MCF 10A (cell line): ENCODE data around the gene UBQLN4. TPM values are rescaled to one million over a fixed set of nuclear protein-coding genes. Genes with fewer than 3 reads are reported as not detected.

Experiments used
- BruUV-seq: library from RNA; stranded (reverse); fragments of 400-500 nt; replicated peaks from 2 replicates; lab custom pipeline; 2021; lab: Mats Ljungman, UMichigan
- CTCF ChIA-PET: fragments of 300-600 bp; sonication (Branson Sonifier 250); formaldehyde crosslinking; extraction: SDS; loops from one replicate; lab custom pipeline; 2021; ENCODE audit warnings: antibody characterized with exemption, inconsistent platforms; lab: Yijun Ruan, JAX
- POLR2A ChIA-PET: fragments of 300-600, 350-650 bp; sonication (Branson Sonifier 250); formaldehyde crosslinking; extraction: SDS; loops from one replicate; lab custom pipeline; 2020; ENCODE audit warnings: antibody characterized with exemption, inconsistent platforms; lab: Yijun Ruan, JAX
- DNase-seq: peaks from one replicate; pipeline ENCODE4 v3.0.0-alpha.2; 2018; ENCODE audit not compliant: unreplicated experiment
- H3K27ac Mint-ChIP-seq: one replicate; pipeline ENCODE4 v1.8.0; 2022; ENCODE audit warnings: mild to moderate bottlenecking, low read depth, mixed read lengths; ENCODE audit not compliant: unreplicated experiment
- H3K27me3 Mint-ChIP-seq: one replicate; pipeline ENCODE4 v1.8.0; 2022; ENCODE audit warnings: mixed read lengths; ENCODE audit not compliant: insufficient read depth, unreplicated experiment
- H3K36me3 Mint-ChIP-seq: one replicate; pipeline ENCODE4 v1.8.0; 2022; ENCODE audit warnings: mild to moderate bottlenecking, moderate library complexity, mixed read lengths; ENCODE audit not compliant: insufficient read depth, unreplicated experiment
- H3K4me1 Mint-ChIP-seq: one replicate; pipeline ENCODE4 v1.8.0; 2022; ENCODE audit warnings: mixed read lengths; ENCODE audit not compliant: insufficient read depth, unreplicated experiment
- H3K4me3 Mint-ChIP-seq: one replicate; pipeline ENCODE4 v1.8.0; 2022; ENCODE audit warnings: mild to moderate bottlenecking, moderate library complexity, mixed read lengths; ENCODE audit not compliant: unreplicated experiment
- H3K9me3 Mint-ChIP-seq: one replicate; pipeline ENCODE4 v1.8.0; 2022; ENCODE audit warnings: mixed read lengths; ENCODE audit not compliant: unreplicated experiment
- intact Hi-C: fragments of 100-400 bp; cut with micrococcal nuclease; formaldehyde crosslinking; loops from 2 replicates; pipeline ENCODE4 v1.14.1; 2022
- total RNA-seq: library from RNA; stranded (reverse); gene quantifications from 2 replicates; pipeline ENCODE4 v1.2.3, GENCODE V29; 2022
- TF ChIP-seq, protein P1 (sequence below): fragments of 200-600 bp; IDR thresholded peaks from one replicate; pipeline ENCODE4 v1.8.0; 2022; ENCODE audit warnings: antibody characterized with exemption, mild to moderate bottlenecking; ENCODE audit not compliant: unreplicated experiment

The UBQLN4 gene
- total RNA-seq, 1 experiment from 2014 or later, result 49.0 TPM

DNA sequence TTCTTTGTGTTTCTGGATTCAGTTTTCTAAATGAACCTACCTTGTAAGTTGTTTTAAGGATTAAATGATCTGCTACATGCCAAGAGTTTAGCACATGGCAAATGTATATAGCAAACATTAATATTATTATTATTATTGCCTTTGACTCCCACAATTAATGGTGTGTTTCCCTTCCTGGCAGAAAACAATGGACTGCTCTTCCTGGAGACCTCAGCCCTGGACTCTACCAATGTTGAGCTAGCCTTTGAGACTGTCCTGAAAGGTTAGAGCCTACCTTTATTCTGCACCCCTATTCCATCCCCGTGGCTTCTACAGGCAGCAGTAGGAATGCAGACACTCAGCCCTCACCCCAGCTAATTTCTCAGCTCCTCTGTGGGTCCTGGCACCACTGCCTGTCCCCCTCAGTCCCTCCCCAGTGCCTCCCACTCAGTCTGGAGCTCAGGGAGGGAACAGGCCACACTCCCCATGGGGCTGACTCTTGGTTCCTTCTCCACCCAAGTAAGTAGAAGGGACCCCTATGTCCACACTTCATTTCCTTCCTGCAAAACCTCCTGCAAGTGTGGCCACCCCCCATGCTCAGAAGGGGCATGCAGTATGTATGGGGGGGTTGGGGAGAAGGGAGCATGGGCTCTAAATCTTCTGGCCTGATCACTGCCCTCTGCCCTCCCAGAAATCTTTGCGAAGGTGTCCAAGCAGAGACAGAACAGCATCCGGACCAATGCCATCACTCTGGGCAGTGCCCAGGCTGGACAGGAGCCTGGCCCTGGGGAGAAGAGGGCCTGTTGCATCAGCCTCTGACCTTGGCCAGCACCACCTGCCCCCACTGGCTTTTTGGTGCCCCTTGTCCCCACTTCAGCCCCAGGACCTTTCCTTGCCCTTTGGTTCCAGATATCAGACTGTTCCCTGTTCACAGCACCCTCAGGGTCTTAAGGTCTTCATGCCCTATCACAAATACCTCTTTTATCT, 16.2 kb upstream of the UBQLN4 start:
- ChIA-PET CTCF (no interaction called here), POLR2A (interaction anchor here (0.8 kb wide), 1 partner anchor 27 kb away, joined by 3 read pairs; no protein-coding TSS in a partner anchor)
- Mint-ChIP-seq H3K4me1 (no peaks in the 10 kb centered on the region), H3K4me3 (no peak overlapping the region), H3K36me3 (no peaks in the 10 kb centered on the region), H3K9me3 (no peaks in the 10 kb centered on the region), H3K27me3 (no peaks in the 10 kb centered on the region), H3K27ac (no peak overlapping the region)
- no TSS peak for BruUV-seq
- TF ChIP-seq, protein P1, sequence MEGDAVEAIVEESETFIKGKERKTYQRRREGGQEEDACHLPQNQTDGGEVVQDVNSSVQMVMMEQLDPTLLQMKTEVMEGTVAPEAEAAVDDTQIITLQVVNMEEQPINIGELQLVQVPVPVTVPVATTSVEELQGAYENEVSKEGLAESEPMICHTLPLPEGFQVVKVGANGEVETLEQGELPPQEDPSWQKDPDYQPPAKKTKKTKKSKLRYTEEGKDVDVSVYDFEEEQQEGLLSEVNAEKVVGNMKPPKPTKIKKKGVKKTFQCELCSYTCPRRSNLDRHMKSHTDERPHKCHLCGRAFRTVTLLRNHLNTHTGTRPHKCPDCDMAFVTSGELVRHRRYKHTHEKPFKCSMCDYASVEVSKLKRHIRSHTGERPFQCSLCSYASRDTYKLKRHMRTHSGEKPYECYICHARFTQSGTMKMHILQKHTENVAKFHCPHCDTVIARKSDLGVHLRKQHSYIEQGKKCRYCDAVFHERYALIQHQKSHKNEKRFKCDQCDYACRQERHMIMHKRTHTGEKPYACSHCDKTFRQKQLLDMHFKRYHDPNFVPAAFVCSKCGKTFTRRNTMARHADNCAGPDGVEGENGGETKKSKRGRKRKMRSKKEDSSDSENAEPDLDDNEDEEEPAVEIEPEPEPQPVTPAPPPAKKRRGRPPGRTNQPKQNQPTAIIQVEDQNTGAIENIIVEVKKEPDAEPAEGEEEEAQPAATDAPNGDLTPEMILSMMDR, result no peak
- DNase-seq, result no peak
- intact Hi-C loops, result no loop called here

DNA sequence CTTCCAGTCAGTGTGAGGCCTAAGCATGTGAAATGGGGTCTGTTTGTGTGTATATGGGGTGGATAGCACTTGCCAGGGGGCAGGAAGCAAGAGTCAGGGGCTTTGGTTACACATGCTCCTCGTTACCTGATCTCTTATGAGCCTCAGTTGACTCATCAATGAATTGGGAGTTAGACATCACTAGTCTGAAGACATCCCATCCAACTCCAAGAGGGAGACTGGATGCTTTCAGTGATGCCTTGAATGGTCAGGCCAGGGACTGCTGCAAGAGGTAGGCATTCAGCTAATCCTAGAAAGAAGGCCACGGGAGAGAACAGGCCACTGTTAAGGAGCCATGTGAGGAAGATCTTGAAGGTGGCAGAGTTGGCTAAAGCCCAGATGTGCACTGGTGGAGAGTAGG, 13.7 kb upstream of the UBQLN4 start:
- H3K9me3 Mint-ChIP-seq, result no peaks in the 10 kb centered on the region
- no peaks in the 10 kb centered on the region for H3K27me3 Mint-ChIP-seq
- no TSS peak for BruUV-seq
- POLR2A ChIA-PET, result interaction anchor here (1.0 kb wide), 1 partner anchor 17 kb away, joined by 3 read pairs; no protein-coding TSS in a partner anchor
- no peaks in the 10 kb centered on the region for H3K36me3 Mint-ChIP-seq
- no peak for DNase-seq
- intact Hi-C loops, result no loop called here
- no peak overlapping the region for H3K4me3 Mint-ChIP-seq
- CTCF ChIA-PET, result interaction anchor here (0.9 to 3.5 kb wide), 10 partner anchors 12 to 129 kb away, joined by 3 to 24 read pairs (median 6); no protein-coding TSS in a partner anchor
- no peak overlapping the region for H3K27ac Mint-ChIP-seq
- H3K4me1 Mint-ChIP-seq, result peaks cover 8% of the 10 kb centered on the region
- TF ChIP-seq, protein P1, result no peak

DNA sequence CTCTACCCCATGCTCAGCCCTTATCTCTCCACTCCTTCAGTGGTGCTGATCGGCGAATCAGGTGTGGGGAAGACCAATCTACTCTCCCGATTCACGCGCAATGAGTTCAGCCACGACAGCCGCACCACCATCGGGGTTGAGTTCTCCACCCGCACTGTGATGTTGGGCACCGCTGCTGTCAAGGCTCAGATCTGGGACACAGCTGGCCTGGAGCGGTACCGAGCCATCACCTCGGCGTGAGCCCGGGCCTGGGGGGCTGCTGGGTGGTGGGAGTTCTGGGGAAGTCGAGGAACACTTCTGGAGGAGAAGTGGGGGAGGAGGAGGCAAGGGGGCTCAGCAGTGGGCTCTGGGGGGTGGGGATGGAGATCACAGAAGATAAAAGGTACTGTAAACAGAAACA, 12.3 kb upstream of the UBQLN4 start:
- ChIA-PET CTCF (interaction anchor here (0.6 to 3.5 kb wide), 31 partner anchors 8 to 818 kb away, joined by 3 to 24 read pairs (median 4); partner anchors contain the start of genes MEX3A and SSR2), POLR2A (interaction anchor here (0.7 to 1.6 kb wide), 2 partner anchors 12 to 132 kb away, joined by 3 to 6 read pairs; partner anchors contain the start of genes KHDC4 and UBQLN4)
- peaks cover 18% of the 10 kb centered on the region for H3K4me1 Mint-ChIP-seq
- TF ChIP-seq, protein P1, result no peak
- H3K27me3 Mint-ChIP-seq, result no peaks in the 10 kb centered on the region
- H3K9me3 Mint-ChIP-seq, result no peaks in the 10 kb centered on the region
- H3K27ac Mint-ChIP-seq, result no peak overlapping the region
- DNase-seq, result no peak
- no peaks in the 10 kb centered on the region for H3K36me3 Mint-ChIP-seq
- BruUV-seq, result no TSS peak
- intact Hi-C loops, result loop anchor here (1.0 kb wide), 2 partner anchors 65 to 128 kb away; no protein-coding TSS in a partner anchor
- no peak overlapping the region for H3K4me3 Mint-ChIP-seq

DNA sequence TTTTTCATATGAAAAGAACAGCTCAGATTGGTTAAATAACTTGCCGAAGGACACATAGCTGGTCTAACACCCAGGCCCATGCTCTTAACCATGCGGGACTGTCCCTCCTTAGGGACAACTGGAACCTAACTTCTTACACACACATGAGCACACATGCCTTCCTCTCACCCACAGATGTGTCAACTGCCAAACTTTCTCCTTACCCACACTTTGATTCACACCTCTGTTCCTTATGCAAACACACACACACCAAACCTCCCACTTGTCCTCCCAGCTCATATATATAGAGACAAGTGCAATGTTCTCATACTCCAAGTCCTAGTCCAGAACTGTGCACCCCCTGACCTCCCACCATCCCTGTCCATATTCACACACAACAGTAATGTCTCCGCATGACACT, 11.6 kb upstream of the UBQLN4 start:
- TF ChIP-seq, protein P1, result no peak
- no TSS peak for BruUV-seq
- Mint-ChIP-seq H3K27me3 (no peaks in the 10 kb centered on the region), H3K4me3 (no peak overlapping the region), H3K4me1 (peaks cover 19% of the 10 kb centered on the region), H3K9me3 (no peaks in the 10 kb centered on the region), H3K27ac (no peak overlapping the region), H3K36me3 (no peaks in the 10 kb centered on the region)
- no peak for DNase-seq
- intact Hi-C loops, result no loop called here
- ChIA-PET POLR2A (interaction anchor here (1.6 kb wide), 1 partner anchor 131 kb away, joined by 6 read pairs; the partner anchor contains the start of gene KHDC4), CTCF (interaction anchor here (0.5 to 3.5 kb wide), 22 partner anchors 9 to 1818 kb away, joined by 3 to 24 read pairs (median 4); partner anchors contain the start of genes MEX3A and SSR2)
